Measurements from ENCODE around the gene ARL6IP5.

Gene ARL6IP5

DNA sequence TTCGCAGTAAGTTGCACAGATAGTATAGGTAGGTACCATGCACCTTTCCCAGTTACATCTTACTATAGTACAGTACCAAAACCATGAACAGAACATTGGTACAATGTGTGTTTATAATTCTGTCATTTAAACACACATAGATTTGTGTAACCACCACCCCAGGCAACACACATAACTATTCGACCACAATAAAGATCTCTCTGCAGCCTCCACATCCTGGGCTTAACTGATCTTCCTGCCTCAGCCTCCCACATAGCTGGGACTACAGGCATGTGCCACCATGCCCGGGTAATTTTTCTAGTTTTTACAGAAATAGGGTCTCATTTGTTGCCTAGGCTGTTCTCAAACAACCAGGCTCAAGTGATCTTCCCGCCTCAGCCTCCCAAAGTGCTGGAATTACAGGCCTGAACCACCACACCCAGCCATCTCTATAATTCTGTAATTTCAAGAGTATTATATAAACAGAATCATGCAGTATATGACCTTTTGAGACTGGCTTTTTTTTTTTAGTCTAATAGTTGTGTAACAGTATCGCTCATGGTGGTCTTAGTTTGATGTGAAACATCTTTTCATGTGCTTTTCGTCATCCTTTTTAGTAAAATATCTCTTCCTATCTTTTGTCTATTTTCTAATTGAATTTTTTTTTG lies 19.3 kb upstream of the ARL6IP5 start:
- Histone ChIP-seq H3K4me1 (ENCODE audit: control insufficient read depth, insufficient read depth, low read length) (no peaks in the 10 kb centered on the region), H3K9me3 (ENCODE audit: control insufficient read depth, insufficient read depth, low read length) (no peaks in the 10 kb centered on the region), H3K27me3 (ENCODE audit: control insufficient read depth, insufficient read depth, low read length) (no peaks in the 10 kb centered on the region), H3K36me3 (ENCODE audit: control insufficient read depth, insufficient read depth, low read length) (no peaks in the 10 kb centered on the region; the same call in 1 of the 2 replicates), H3K4me3 (ENCODE audit: low read length) (no peak overlapping the region), H3K27ac (ENCODE audit: low read length) (no peak overlapping the region)
- WGBS (ENCODE audit: insufficient coverage, insufficient read length): no CpG with 5 or more reads among the region's 6 CpGs
- DNase-seq (ENCODE audit: low read depth, low spot score): no peak

DNA sequence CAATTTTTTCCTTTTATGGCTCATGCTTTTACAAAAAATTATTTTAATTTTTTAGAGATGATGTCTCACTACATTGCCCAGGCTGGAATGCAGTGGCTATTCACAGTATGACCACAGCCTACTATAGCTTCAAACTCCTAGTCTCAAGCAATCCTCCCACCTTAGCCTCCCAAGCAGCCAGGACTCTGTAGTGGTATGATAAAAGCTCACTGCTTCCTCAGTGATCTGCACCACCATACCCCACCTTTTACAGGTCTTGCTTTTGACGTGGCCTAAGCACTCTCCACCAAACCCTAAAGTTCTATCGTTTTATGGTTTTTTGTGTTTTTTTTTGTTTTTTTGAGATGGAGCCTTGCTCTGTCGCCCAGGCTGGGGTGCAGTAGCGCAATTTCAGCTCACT lies 18.6 kb upstream of the ARL6IP5 start:
- no peaks in the 10 kb centered on the region; the same call in 1 of the 2 replicates for H3K36me3 ChIP-seq (ENCODE audit: control insufficient read depth, insufficient read depth, low read length)
- no peaks in the 10 kb centered on the region for H3K4me1 ChIP-seq (ENCODE audit: control insufficient read depth, insufficient read depth, low read length)
- no CpG with 5 or more reads among the region's 4 CpGs for WGBS (ENCODE audit: insufficient coverage, insufficient read length)
- H3K27me3 ChIP-seq (ENCODE audit: control insufficient read depth, insufficient read depth, low read length): no peaks in the 10 kb centered on the region
- no peaks in the 10 kb centered on the region for H3K9me3 ChIP-seq (ENCODE audit: control insufficient read depth, insufficient read depth, low read length)
- H3K27ac ChIP-seq (ENCODE audit: low read length): no peak overlapping the region
- no peak overlapping the region for H3K4me3 ChIP-seq (ENCODE audit: low read length)
- no peak for DNase-seq (ENCODE audit: low read depth, low spot score)

DNA sequence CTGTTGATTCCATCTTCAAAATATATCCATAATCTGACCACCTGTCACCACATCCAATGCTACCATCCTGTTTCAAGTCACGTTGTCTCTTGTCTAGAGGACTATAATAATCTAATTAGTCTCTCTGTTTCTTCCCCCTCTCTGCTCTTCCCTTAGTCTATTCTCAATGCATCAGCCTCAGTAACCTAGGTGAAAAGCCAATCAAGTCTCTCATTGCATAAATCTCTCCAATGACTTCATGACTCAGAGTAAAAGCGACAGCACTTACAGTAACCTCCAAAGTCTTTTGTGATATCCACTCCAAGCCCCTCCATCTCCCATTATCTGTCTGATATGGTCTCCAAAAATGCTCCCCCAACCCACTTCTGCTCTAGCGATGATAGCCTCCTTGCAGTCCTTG lies 11.8 kb upstream of the ARL6IP5 start:
- Histone ChIP-seq H3K4me3 (ENCODE audit: low read length) (no peak overlapping the region), H3K36me3 (ENCODE audit: control insufficient read depth, insufficient read depth, low read length) (no peaks in the 10 kb centered on the region; the same call in 1 of the 2 replicates), H3K27ac (ENCODE audit: low read length) (no peak overlapping the region), H3K9me3 (ENCODE audit: control insufficient read depth, insufficient read depth, low read length) (no peaks in the 10 kb centered on the region), H3K27me3 (ENCODE audit: control insufficient read depth, insufficient read depth, low read length) (no peaks in the 10 kb centered on the region), H3K4me1 (ENCODE audit: control insufficient read depth, insufficient read depth, low read length) (no peaks in the 10 kb centered on the region)
- DNase-seq (ENCODE audit: low read depth, low spot score): no peak
- no CpG with 5 or more reads among the region's 3 CpGs for WGBS (ENCODE audit: insufficient coverage, insufficient read length)

DNA sequence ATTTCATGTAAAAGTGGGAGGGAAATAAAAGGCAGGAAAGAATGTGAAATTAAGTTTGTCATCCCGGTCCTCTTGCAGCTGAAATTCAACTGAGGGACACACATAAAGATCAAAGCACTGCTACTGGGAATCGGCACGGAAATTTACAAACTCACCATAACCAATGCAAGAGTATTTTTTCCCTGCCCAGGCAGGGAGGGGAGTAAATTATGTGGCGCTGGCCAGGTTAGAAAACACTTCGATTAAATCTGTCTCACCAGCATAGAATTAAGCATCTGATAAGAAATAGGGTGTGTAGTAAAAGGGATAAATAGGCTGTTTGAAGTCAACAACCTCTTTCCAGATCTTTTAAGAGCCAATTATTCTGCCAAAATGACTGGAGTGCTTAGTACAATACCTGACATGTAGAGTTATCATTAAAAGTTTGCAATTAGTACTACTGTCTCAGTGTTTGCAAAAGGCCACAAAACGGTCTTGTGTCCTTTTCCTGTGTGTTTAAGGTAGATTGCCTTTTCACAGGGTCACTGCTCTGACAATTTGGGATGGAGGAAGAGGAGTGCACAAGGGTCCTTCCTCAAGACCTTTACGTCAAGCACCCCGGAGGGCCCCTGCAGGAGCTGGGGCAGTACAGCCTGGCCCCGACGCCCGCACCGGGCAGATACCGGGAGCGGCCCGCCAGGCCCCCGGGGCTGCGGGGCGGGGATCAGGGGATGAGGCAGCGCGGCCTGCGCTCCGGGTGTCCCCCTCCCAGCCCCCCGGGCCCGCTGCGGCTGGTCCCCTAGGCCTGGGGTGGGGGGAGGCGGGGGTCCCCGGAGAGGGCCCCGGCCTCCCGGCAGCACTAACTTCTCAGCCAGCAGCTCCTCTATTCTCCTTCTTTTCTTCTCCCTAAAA lies 5.2 kb upstream of the ARL6IP5 start:
- peak overlapping the region; percentile 73 for H3K4me3 ChIP-seq (ENCODE audit: low read length)
- DNase-seq (ENCODE audit: low read depth, low spot score): no peak
- H3K4me1 ChIP-seq (ENCODE audit: control insufficient read depth, insufficient read depth, low read length): no peaks in the 10 kb centered on the region; the same call in 1 of the 2 replicates
- no peaks in the 10 kb centered on the region for H3K27me3 ChIP-seq (ENCODE audit: control insufficient read depth, insufficient read depth, low read length)
- no peak overlapping the region for H3K27ac ChIP-seq (ENCODE audit: low read length)
- no peaks in the 10 kb centered on the region for H3K36me3 ChIP-seq (ENCODE audit: control insufficient read depth, insufficient read depth, low read length)
- no CpG with 5 or more reads among the region's 29 CpGs for WGBS (ENCODE audit: insufficient coverage, insufficient read length)
- no peaks in the 10 kb centered on the region for H3K9me3 ChIP-seq (ENCODE audit: control insufficient read depth, insufficient read depth, low read length)

DNA sequence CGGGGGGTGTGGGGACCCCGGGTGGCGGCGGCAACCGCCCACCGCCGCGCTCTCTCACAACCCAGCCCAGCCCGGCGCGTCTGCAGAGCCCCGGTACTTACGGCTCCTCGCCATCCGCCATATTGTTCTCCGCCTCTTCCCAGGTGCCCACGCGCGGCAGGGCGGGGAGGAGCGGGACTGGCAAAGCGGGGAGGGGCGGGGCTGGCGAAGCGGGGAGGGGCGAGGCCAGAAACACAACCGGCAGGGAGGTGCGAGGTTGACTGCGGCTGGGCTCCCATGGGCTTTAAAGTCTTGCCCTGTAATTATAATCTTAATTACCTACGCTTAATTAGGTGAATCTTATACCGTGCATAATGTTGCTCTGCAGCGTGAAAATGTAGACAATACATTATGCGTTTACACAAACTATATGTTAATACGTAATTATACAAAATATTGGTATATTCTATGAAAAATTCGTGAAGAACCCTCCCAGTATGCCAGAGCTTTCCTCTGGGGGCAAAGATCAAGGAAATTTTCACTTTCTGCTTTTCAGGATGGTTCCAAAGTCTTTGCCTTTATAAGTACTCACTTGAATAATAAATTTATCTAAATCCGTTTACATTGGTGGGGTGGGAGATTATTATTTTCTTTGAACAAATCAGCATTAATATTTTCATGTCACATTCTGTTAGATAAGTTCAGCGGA lies 4.4 kb upstream of the ARL6IP5 start, which contains the start of gene UBA3:
Gene UBA3, minus strand, starts transcription at position 133 of the 688 bp plus-strand sequence. Its CDS starts 12 bp downstream, at position 121.
- H3K27ac ChIP-seq (ENCODE audit: low read length): no peak within 1 kb of the TSS
- peak within 1 kb of the TSS; percentile 73 for H3K4me3 ChIP-seq (ENCODE audit: low read length)
- H3K27me3 ChIP-seq (ENCODE audit: control insufficient read depth, insufficient read depth, low read length): no peaks in the 10 kb centered on the region
- DNase-seq (ENCODE audit: low read depth, low spot score): peak; percentile 41
- H3K9me3 ChIP-seq (ENCODE audit: control insufficient read depth, insufficient read depth, low read length): no peaks in the 10 kb centered on the region
- H3K36me3 ChIP-seq (ENCODE audit: control insufficient read depth, insufficient read depth, low read length): no peaks in the 10 kb centered on the region
- H3K4me1 ChIP-seq (ENCODE audit: control insufficient read depth, insufficient read depth, low read length): no peaks in the 10 kb centered on the region; the same call in 1 of the 2 replicates
- no CpG with 5 or more reads among the region's 37 CpGs for WGBS (ENCODE audit: insufficient coverage, insufficient read length)

DNA sequence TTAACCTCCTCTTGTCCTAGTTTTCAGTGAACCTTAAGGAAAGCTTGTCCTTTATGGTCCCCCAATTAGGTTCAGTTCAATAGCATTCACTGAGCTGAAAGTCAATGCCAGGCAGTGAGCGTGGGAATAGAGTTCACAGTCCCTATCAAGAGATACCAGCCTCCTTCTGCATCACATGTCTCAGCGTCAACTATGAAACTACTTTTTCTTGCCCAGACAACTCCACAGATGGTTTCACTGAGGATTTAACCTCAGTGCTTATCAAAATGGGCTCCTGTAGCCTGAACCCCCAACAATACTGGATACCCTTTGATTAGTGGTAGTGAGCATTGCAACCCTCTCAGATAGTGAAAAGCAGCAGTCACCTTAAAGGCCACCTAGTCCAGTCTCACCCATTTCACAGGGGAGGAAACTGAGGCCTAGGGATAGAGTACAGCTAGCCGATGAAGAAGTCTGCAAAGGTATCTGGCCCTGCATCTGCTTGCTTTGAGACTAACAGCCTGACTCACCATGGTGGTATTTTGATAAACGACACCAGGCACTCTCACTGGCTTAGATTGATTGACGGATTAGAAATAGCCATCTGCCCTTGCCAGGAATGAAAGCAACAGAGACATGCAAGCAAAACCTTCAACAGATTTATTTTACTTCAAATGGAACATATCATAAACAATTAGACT lies 3.0 kb upstream of the ARL6IP5 start:
- H3K27ac ChIP-seq (ENCODE audit: low read length): no peak overlapping the region
- no peak for DNase-seq (ENCODE audit: low read depth, low spot score)
- peaks cover 2% of the 10 kb centered on the region; the same call in 1 of the 2 replicates for H3K4me1 ChIP-seq (ENCODE audit: control insufficient read depth, insufficient read depth, low read length)
- WGBS (ENCODE audit: insufficient coverage, insufficient read length): no CpG with 5 or more reads among the region's 5 CpGs
- H3K36me3 ChIP-seq (ENCODE audit: control insufficient read depth, insufficient read depth, low read length): no peaks in the 10 kb centered on the region
- no peak overlapping the region for H3K4me3 ChIP-seq (ENCODE audit: low read length)
- H3K27me3 ChIP-seq (ENCODE audit: control insufficient read depth, insufficient read depth, low read length): no peaks in the 10 kb centered on the region
- H3K9me3 ChIP-seq (ENCODE audit: control insufficient read depth, insufficient read depth, low read length): no peaks in the 10 kb centered on the region

DNA sequence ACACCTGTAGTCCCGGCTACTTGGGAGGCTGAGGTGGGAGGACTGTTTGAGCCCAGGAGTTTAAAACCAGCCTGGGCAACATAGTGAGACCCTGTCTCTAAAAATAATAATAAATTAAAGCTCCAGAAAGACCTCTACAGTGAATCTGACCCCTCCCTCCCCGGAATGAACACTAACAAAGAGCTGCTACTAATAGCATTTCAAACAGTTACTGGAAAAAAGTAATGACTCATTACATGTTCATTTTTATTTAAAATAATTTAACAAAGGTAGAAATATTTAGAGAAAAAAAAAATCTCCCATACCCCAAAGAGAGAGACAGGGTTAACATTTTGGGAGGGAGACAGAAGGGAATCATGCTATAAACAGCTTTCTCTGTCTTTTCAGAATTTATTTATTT lies 2.4 kb upstream of the ARL6IP5 start:
- H3K9me3 ChIP-seq (ENCODE audit: control insufficient read depth, insufficient read depth, low read length): no peaks in the 10 kb centered on the region
- H3K27me3 ChIP-seq (ENCODE audit: control insufficient read depth, insufficient read depth, low read length): no peaks in the 10 kb centered on the region
- DNase-seq (ENCODE audit: low read depth, low spot score): no peak
- no peaks in the 10 kb centered on the region for H3K36me3 ChIP-seq (ENCODE audit: control insufficient read depth, insufficient read depth, low read length)
- no peak overlapping the region for H3K4me3 ChIP-seq (ENCODE audit: low read length)
- WGBS (ENCODE audit: insufficient coverage, insufficient read length): no CpG with 5 or more reads among the region's 2 CpGs
- H3K27ac ChIP-seq (ENCODE audit: low read length): no peak overlapping the region
- peaks cover 2% of the 10 kb centered on the region; the same call in 1 of the 2 replicates for H3K4me1 ChIP-seq (ENCODE audit: control insufficient read depth, insufficient read depth, low read length)

DNA sequence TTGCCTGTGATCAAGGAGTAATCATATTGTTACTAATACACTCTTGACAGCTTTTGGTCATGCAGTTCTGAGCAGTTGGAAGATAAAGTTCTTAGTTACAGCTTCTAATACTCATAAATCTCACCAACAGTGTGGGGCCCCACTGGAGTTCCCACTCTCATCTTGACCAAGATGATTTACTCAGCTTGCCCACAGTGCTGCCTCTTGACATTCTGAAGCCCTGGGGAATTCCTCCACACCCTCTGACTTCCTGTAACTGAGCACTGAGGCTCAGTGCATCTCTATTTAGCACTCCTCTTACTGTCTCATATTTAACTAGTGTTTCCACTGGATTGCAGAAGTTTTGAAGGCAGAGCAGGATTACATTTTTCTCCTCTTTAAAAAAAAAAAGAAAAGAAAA lies 1.9 kb upstream of the ARL6IP5 start:
- DNase-seq (ENCODE audit: low read depth, low spot score): no peak
- Histone ChIP-seq H3K36me3 (ENCODE audit: control insufficient read depth, insufficient read depth, low read length) (no peaks in the 10 kb centered on the region), H3K4me3 (ENCODE audit: low read length) (no peak overlapping the region), H3K9me3 (ENCODE audit: control insufficient read depth, insufficient read depth, low read length) (no peaks in the 10 kb centered on the region), H3K27me3 (ENCODE audit: control insufficient read depth, insufficient read depth, low read length) (no peaks in the 10 kb centered on the region), H3K4me1 (ENCODE audit: control insufficient read depth, insufficient read depth, low read length) (peaks cover 2% of the 10 kb centered on the region; the same call in 1 of the 2 replicates), H3K27ac (ENCODE audit: low read length) (no peak overlapping the region)

DNA sequence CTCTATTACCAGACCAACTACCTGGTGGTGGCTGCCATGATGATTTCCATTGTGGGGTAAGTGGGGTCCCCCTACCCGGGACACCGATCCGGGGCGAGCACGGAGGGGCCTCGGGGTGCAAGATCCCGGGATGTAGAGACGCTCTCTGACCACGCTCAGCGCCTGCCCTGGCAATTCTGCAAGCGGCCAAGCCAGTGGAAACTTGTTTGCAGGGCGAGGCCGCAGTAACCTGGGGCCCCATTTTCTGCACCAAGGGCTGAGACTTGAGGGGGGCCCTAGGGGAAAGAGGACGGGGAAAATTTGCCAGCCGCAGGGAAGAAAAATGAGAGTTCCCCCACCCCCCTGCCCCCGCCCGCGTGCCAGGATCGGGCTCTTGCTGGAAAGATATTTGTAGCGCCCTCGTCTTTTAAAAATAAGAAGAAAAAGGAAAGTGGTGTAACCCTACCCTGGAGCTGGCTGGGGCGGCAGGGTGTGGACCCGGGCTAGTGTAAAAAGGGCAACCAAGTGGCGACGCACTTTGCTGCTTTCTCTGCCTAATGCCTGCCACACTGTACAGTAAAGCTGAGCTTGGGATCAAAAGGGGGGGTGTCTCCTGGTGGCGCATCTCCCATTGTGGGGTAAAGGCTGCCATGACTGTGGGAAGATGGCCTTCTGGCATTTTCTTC lies 563 bp downstream of the ARL6IP5 start:
- Histone ChIP-seq H3K9me3 (ENCODE audit: control insufficient read depth, insufficient read depth, low read length) (no peaks in the 10 kb centered on the region), H3K36me3 (ENCODE audit: control insufficient read depth, insufficient read depth, low read length) (no peaks in the 10 kb centered on the region), H3K4me3 (ENCODE audit: low read length) (peak overlapping the region; percentile 78), H3K27ac (ENCODE audit: low read length) (no peak overlapping the region), H3K27me3 (ENCODE audit: control insufficient read depth, insufficient read depth, low read length) (no peaks in the 10 kb centered on the region), H3K4me1 (ENCODE audit: control insufficient read depth, insufficient read depth, low read length) (0 out of 2 replicates have a peak, but pooled peaks cover 2% of the 10 kb centered on the region)
- no CpG with 5 or more reads among the region's 26 CpGs for WGBS (ENCODE audit: insufficient coverage, insufficient read length)
- no peak for DNase-seq (ENCODE audit: low read depth, low spot score)
